ENCODE measurements around the gene CACNA2D2.
A peak's percentile ranks its signal among the peaks of the same experiment; 100 is the strongest.

Gene CACNA2D2

DNA sequence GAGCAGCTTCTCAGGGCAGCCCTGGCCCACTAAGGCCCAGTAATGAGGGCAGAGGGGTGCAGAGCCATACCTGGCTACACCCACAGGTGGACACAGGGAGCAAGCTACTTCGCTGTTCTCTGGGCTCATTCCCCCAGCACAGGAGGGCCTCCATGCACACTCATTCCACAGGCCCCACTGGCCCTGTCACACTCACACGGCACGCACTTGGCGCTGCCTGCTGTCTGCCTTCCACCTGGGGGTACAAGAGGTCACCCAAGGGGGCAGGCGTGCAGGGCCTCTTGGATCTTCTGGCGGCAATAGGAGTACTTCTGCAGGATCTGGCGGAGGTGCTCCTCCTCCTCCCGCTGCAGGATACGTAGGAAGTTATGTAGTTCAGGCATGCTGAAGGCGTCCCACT is 173.1 kb downstream of the CACNA2D2 start:
- TF ChIP-seq, protein P1, sequence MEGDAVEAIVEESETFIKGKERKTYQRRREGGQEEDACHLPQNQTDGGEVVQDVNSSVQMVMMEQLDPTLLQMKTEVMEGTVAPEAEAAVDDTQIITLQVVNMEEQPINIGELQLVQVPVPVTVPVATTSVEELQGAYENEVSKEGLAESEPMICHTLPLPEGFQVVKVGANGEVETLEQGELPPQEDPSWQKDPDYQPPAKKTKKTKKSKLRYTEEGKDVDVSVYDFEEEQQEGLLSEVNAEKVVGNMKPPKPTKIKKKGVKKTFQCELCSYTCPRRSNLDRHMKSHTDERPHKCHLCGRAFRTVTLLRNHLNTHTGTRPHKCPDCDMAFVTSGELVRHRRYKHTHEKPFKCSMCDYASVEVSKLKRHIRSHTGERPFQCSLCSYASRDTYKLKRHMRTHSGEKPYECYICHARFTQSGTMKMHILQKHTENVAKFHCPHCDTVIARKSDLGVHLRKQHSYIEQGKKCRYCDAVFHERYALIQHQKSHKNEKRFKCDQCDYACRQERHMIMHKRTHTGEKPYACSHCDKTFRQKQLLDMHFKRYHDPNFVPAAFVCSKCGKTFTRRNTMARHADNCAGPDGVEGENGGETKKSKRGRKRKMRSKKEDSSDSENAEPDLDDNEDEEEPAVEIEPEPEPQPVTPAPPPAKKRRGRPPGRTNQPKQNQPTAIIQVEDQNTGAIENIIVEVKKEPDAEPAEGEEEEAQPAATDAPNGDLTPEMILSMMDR (IDR thresholded peaks at IDR 0.05; ENCODE audit: insufficient read depth, low read length, missing control alignments): no peak
- H3K4me3 ChIP-seq (ENCODE audit: low read depth, low read length): no peak overlapping the region
- CTCF ChIA-PET: interaction anchor here (1.9 kb wide), 1 partner anchor 9 kb away, joined by 7 read pairs; the partner anchor contains the start of gene HYAL2
- POLR2A ChIA-PET: no interaction called here
- DNase-seq (ENCODE audit: low read depth, low spot score): no peak

DNA sequence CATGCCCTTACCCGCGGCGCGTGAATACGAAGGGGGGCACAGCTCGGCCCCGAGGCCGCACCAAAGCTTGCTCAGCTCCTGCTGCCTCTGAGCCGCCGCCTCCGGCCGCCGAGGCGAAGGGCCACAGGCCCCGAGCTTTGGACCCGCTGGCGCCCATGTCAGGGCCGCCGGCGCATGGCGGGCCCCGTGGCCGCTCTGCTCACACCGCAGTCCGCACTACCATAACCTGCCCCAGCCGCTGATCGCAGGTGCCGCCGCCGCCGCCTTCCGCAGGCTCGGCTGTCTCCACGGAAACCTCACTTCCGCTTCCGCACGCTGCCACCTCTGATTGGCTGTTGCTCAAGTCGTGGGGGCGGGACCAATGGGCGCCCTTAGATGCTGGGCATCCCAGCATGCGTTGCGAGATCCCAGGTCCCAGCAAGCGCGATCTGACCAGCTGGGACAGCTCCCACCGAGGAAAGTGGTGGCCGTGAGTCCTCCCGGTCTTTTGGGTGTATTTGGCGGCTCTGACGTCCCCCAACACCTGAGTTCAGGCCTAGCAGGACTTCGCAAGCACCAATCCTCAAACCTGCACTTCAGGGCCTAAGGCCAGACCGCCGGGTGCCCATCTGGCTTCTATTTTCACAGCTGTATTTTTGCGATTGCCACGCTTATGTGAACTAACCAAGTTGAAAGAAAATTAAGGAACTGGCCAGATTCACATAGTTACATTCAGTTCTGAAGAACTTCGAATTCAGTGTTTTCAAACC is 175.3 kb downstream of the CACNA2D2 start, which contains the start of gene TUSC2:
TUSC2 (minus strand) TSS at position 281 of the 749 bp plus-strand sequence; CDS start at position 157, 124 bp downstream.
- peak; percentile 64 for DNase-seq (ENCODE audit: low read depth, low spot score)
- H3K4me3 ChIP-seq (ENCODE audit: low read depth, low read length): peak within 1 kb of the TSS; percentile 83
- POLR2A ChIA-PET: interaction anchor here (0.6 to 2.2 kb wide), 6 partner anchors 9 to 231 kb away, joined by 3 to 31 read pairs (median 4); partner anchors contain the start of gene IFRD2
- TF ChIP-seq, protein P1 (IDR thresholded peaks at IDR 0.05; ENCODE audit: insufficient read depth, low read length, missing control alignments): no peak
- CTCF ChIA-PET: interaction anchor here (1.6 to 3.9 kb wide), 5 partner anchors 9 to 134 kb away, joined by 5 to 29 read pairs (median 7); no protein-coding TSS in a partner anchor

DNA sequence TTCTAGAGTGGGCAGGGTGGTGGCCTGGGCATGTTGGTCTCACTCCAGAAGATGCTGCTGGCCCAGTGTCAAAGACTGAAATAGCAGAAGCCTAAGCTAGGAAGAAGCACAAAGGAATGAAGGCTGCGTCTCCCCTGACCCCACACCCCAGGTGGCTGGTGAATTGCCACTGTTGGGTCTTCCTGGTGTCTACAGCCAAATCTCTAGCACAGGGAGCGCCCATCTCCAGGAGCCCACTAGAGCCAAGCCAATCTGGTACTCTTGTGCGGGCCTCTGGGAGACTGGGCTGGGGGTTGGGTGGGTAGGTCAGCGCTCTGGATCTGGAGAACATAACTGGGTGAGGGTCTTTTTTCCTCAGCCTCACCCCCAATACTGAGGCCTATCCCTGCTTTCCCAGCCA is 176.3 kb downstream of the CACNA2D2 start:
- POLR2A ChIA-PET: interaction anchor here (0.6 to 2.2 kb wide), 4 partner anchors 9 to 63 kb away, joined by 3 to 31 read pairs (median 6); partner anchors contain the start of gene IFRD2
- CTCF ChIA-PET: interaction anchor here (0.8 to 3.9 kb wide), 6 partner anchors 10 to 133 kb away, joined by 3 to 29 read pairs (median 6); partner anchors contain the start of genes HYAL3 and NAA80
- TF ChIP-seq, protein P1 (IDR thresholded peaks at IDR 0.05; ENCODE audit: insufficient read depth, low read length, missing control alignments): no peak
- DNase-seq (ENCODE audit: low read depth, low spot score): no peak
- H3K4me3 ChIP-seq (ENCODE audit: low read depth, low read length): peak overlapping the region; percentile 83

DNA sequence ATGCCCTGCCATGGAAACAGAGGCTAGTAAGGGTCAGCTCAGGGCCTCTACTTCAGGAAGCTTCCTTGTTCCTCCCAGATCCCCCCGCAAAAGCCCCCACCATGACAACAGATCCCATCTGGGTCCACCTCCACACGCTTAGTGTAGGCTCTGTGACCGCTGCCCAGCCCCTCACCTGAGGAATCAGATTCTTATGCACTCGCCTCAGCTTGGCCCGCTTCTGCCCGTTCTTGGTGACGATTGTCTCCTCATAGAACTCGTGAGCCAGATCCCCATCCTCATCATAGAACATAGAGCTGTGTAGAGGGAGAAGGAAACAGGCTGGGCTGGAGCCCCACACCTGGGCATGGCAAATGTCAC is 177.3 kb downstream of the CACNA2D2 start:
- DNase-seq (ENCODE audit: low read depth, low spot score): no peak
- TF ChIP-seq, protein P1 (IDR thresholded peaks at IDR 0.05; ENCODE audit: insufficient read depth, low read length, missing control alignments): no peak
- CTCF ChIA-PET: interaction anchor here (0.5 to 3.9 kb wide), 7 partner anchors 10 to 132 kb away, joined by 3 to 29 read pairs (median 4); partner anchors contain the start of genes HYAL3 and NAA80
- POLR2A ChIA-PET: no interaction called here
- H3K4me3 ChIP-seq (ENCODE audit: low read depth, low read length): no peak overlapping the region

DNA sequence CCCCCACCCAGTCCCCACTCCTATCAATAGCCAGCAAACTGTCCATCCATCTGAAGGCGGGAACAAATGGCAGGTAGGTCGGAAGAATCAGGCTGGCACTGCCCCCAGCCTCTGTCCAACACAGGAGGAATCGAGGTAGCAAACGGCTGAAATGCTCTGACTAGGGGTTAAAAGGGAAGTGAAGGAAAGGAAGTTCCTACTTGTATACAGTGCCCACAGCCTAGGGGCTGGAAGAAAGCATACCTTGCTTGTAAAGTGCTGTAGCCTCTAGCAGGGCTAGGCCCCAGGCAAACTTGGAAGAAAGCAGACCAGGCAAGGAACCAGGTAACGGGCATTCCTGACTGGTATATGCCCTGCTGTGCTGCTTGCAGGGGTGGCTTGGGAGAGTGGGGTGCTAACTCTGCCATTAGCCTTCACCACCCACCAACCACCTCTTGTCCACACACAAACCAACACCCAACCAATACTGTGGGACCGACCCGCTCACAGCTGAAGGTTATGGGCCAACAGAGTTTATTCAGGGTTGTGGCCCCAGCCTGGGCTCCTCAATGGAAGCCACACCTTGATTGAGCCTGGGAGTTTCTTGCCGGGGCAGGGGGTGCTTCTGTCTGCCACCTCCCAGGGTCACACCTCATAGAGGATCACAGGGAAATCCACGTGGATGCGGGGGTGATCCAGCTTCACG is 177.8 kb downstream of the CACNA2D2 start:
- CTCF ChIA-PET: interaction anchor here (0.5 to 3.9 kb wide), 10 partner anchors 11 to 132 kb away, joined by 3 to 32 read pairs (median 6); partner anchors contain the start of genes HYAL3, NAA80 and RASSF1

More for the DNA sequence above, 177.8 kb downstream of the CACNA2D2 start:
- TF ChIP-seq, protein P1 (IDR thresholded peaks at IDR 0.05; ENCODE audit: insufficient read depth, low read length, missing control alignments): no peak
- no peak for DNase-seq (ENCODE audit: low read depth, low spot score)
- POLR2A ChIA-PET: no interaction called here
- no peak overlapping the region for H3K4me3 ChIP-seq (ENCODE audit: low read depth, low read length)
